HS-27A (cell line): Measurements from ENCODE around the gene FHOD3.

ENCODE experiments used
- DNase-seq: peaks from one replicate; pipeline ENCODE4 v3.0.0-alpha.2; 2012; ENCODE audit warnings: low read depth, missing footprints

The FHOD3 gene

DNA sequence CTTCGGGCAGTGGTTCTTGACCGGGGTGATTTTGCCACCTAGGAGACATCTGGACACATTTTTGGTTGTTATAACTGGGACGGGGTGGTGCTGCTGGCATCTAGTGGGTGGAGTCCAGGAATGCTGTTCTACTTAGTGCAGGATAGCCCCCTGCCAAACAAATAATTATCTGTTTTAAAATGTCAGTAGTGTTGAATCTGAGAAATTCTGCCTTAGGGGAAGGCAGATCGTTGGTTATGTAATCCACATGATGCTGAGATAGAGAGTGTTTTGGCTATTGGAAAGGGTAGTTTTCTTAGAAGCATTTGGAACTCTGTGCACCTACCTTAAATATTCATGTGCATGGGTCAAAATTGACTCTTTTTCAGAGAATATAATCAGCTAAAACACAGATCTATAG, 332.3 kb downstream of the FHOD3 start:
- no peak for DNase-seq

DNA sequence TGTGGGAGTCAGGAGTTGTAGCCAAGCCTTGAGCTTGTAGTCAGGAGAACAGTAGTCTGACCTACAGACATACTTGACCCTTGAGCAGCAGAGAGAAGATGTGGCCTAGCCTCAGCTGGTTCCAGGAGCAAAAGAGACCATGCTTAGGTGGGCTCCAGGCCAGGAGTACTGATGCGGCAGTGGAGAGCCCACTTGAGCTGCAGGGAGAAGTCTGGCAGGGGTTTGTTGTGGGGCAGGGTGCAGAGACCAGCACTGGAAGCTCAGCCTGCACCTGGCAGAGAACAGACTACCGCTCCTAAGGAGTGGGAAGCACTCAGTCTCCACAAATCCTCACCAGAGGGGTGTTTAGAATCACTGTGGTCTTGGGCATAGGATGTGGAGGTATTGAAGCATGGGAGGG, 333.4 kb downstream of the FHOD3 start:
- no peak for DNase-seq

GRCh38 chr18:36633961-36634412, 336.5 kb downstream of the FHOD3 start:
- DNase-seq, result no peak

DNA sequence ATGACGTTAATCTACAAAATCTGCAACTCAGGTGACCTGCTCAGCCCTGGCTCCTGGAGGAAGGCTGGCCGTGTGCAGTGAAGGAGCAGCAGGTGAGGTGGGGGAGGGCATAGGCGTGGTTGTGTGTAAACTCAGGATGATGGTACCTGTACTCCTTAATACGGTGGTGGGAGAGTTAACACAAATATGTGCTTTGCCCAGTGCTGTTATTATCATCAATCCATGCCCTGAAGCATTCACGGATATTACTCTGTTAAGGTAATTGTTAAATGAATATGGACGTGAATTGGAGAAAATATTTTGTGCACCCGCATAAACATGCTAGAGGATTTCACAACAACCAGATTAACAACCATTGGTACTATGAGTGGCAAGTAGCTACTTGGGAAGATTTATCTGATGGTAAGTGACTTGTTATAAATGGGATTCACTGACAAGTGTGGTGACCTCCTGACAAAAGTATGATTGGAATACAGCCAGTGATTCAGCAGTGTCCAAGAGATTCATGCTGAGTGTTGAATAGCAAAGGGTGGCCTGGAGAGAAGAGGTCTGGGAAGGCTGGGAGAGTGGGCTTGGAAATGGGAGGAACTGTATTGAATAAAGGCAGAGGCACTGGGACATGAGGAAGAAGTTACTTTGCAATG, 337.2 kb downstream of the FHOD3 start:
- no peak for DNase-seq

DNA sequence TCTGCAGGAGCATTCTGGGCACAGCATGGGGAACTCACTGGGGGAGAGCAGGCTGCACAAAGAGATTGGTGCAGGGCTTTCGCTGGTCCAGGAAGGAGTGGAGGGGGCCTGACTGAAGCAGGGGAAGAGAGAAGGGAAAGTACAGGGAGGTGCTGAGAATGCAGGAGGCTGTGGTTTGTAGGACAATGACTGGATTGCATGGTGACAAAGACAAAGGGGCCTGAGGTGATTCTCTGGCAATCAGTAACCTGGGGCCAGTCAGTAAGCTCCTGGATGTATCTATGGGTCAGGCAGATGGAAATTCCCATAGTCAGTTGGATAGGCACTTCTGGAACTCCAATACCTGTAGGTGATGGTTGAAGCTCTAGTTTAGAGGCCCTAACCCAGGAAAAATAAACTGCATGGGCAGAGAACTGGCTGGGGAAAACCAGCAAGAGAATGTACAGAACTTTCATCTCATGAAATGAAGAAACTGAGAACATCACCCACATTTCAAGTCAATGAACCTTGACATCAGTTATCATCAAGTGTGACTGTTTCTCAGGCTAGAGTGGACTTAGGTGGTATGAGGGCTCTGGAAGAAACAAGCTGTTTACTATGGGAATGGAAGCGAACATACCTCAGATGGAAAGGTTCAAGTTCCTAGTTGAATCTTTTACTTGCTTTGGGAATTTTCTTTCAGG, 338.0 kb downstream of the FHOD3 start:
- no peak for DNase-seq

DNA sequence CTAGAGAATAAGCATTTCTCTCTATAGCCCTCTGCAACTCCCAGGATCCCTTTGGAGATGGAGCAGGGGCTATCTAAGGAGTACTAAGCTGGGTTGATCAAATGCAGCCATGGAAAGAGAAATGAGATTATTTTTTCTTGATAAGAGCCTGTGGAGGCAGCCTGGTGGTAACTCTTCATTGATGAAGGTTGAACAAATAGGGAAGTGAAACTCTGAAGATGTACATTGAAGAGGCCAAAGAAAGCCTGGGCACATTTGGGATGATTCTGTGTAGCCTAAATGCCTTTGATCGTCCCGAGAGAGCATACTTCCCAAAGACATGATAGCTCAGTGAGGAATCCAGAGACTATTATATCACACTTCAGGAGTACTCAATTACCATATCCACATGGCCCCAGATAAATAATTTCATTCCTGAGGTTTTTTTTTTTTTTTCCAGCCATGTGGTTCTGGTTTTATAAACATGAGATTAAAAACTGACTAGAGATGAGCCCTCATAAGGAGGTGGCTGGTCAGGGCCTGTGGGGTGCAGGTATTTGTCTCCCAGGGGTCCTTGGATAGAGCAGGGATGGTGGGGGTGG, 338.8 kb downstream of the FHOD3 start:
- no peak for DNase-seq

- DNase-seq, result no peak
Observed at GRCh38 chr18:36638224-36638623, 340.7 kb downstream of the FHOD3 start.

- no peak for DNase-seq
Observed at GRCh38 chr18:36640021-36640952, 342.8 kb downstream of the FHOD3 start.

DNA sequence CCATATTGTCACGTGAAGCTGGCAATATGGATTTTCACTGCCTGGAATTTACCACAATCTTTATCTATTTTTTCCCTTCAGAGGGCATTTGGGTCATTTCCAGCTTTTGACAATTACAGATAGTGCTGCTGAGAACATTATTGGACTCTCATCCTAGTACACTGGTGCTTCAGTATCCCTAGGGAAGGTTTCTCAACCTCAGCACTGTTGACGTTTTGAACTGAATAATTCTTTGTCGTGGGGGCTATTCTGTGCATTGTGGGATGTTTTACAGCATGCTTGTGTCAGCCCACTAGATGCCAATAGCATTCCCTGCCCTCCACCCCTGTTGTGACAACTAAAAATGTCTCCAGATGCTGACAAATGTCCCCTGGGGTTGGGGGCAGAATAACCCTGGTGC, 345.5 kb downstream of the FHOD3 start:
- no peak for DNase-seq

DNA sequence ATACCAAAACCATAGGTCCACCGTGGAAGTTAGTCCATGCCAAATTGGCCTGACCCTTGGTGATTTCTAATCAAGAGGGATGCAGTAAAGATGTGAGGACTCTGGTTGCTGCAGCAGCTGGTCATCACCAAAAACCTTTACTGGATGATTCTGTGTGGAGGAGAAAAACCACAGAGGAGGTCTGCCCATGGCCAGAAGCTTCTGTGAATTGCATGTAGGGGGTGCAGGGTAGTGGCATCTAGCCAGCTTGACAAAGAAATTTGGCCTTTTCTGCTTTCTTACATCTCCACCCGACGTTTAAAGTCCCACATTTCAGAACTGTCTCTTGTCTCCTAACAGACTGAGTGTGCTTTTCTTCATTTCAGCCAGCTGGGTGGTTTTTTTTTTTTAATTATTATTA, 351.3 kb downstream of the FHOD3 start:
- no peak for DNase-seq

- no peak for DNase-seq
Observed at GRCh38 chr18:36649205-36649604, 351.7 kb downstream of the FHOD3 start.

GRCh38 chr18:36650266-36650665, 352.8 kb downstream of the FHOD3 start:
- no peak for DNase-seq

- no peak for DNase-seq
Observed at GRCh38 chr18:36650906-36651305, 353.4 kb downstream of the FHOD3 start.

DNA sequence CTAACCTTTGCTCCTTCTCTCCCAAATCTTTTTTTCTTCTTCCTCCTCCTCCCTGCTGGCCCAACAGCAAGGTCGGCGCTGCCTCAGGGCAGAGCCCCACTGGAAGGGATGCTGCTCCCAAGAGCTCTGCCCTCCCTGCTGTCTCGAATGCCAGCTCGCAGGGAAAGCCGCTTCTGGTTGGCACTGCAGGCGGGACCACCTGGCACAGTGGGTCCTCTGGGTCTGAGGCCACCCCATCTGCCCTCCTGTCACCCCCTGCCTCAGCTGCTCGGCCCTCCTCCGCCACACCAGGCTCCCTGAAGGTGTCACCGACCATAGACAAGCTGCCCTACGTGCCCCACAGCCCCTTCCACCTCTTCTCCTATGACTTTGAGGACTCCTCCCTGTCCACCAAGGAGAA, 355.0 kb downstream of the FHOD3 start:
- no peak for DNase-seq

DNA sequence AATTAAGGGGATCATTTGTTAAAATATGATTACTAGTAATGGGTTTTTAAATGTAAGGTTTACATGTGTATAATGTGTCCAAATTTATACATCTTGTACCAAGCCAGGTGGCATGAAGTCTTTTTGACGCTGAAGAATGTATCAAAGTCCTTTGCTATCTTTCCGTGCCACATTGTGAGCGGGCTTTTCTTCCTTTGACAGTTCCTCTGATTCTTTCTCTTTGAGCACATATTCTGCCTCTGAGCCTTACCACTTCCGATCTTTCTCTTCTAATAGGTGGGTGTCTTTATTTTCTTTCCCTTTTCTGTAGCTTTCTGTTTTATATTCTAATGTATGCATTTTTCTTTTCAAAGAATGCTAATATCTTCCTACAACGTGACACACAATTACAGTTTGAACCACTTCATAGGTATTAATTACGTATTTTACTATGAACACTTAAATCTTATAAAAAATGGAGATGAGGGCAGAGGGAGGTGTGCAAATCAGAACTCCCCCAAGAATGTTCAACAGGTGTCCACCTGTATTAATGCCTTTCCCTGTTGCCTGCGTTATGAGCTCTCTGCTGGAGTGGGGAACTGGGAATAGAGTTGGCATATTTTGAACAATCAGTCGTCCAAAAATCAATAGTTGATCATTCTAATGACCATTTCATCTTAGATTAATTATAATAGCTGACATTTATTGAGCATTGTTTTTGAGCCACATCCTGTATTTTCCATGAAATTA, 355.8 kb downstream of the FHOD3 start:
- DNase-seq, result no peak

DNA sequence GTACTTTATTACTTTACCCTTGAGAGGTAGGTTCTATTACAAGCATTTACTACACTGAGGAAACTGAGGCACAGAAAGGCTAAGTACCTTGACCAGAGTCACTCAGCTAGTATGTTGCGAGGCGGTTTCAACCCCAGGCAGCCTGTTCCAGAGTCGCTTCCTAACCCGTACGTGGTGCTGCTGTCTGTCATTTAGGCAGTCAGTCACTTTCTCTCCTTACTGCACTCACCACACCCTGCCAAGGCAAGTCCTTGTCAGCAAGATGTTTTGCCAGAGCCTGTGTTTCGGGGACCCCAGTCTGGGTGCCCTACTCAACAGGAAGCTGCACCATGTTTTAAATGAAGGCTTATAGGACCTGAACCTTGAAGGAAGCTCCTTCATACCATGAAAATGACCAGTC, 356.4 kb downstream of the FHOD3 start:
- no peak for DNase-seq

DNA sequence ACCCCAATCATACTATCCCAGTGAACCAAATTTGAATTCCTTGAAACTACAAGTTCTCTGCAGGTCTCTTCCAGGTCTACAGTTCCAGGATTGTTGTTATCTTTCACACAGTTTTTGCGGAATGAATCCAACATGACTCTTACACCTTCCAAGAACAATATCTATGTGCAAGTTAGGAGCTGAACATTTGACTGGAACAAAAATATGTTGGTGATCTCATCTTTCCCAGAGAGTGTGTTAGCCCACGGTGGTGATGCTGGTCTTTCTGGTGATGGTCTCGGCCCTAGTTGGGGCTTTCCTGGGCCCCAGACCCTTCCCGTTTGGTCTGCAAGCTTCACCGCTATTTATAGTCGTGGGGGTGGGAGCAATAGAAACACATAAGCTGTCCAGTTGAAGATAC, 357.6 kb downstream of the FHOD3 start:
- no peak for DNase-seq

DNA sequence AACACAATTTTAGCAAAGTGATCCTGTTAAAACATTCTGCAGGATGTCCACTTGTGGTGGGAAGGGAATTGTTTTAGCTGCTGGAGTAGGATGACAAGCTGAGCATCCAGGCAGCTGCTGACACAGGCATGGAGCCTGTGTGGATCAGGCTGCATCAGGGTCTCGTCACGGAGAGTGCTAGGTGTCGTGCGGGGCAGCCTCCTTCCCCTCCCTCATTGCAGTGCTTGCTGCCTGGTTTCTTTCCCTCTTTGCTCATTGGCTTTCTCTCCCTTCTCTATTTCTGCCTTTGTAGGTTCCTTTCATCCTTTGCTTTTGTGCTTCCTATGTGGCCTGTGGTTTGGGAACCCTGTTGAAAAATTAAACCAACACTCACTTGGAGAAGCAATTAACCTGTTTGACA, 358.4 kb downstream of the FHOD3 start:
- no peak for DNase-seq

- DNase-seq, result no peak
Observed at GRCh38 chr18:36658611-36659010, 361.1 kb downstream of the FHOD3 start.

- no peak for DNase-seq
Observed at GRCh38 chr18:36660311-36660710, 362.8 kb downstream of the FHOD3 start.

- no peak for DNase-seq
Observed at GRCh38 chr18:36661999-36662398, 364.5 kb downstream of the FHOD3 start.

DNA sequence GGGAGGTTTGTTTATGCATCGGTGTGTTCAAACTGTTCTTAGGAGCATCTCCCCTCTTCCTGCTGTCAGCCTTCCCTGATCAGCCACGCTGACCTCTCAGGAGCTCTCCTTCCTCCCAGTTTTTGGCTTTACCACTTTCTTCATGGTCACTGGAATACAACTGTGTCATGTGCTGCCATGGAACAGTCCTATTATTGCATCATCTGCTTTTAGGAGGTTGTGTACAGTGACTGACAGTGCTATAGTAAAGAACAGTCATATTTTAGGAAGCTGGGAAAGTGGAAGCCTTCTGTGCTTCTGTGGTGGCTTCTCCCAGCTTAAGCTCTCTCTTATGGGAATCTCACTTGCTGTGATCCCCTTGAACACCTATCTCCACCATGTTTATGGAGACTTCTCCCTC, 365.8 kb downstream of the FHOD3 start:
- no peak for DNase-seq
